ENCODE results near the gene INPP4B.

GRCh38 chr4:142316913-142317312 is 529.2 kb downstream of the INPP4B start:
- TF ChIP-seq, protein P1, sequence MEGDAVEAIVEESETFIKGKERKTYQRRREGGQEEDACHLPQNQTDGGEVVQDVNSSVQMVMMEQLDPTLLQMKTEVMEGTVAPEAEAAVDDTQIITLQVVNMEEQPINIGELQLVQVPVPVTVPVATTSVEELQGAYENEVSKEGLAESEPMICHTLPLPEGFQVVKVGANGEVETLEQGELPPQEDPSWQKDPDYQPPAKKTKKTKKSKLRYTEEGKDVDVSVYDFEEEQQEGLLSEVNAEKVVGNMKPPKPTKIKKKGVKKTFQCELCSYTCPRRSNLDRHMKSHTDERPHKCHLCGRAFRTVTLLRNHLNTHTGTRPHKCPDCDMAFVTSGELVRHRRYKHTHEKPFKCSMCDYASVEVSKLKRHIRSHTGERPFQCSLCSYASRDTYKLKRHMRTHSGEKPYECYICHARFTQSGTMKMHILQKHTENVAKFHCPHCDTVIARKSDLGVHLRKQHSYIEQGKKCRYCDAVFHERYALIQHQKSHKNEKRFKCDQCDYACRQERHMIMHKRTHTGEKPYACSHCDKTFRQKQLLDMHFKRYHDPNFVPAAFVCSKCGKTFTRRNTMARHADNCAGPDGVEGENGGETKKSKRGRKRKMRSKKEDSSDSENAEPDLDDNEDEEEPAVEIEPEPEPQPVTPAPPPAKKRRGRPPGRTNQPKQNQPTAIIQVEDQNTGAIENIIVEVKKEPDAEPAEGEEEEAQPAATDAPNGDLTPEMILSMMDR (IDR thresholded peaks at IDR 0.05) = no peak
- TF ChIP-seq POLR2A (IDR thresholded peaks at IDR 0.05) = no peak
